K562 (cell line): Measurements from ENCODE around the gene KIF26B. TPM values are rescaled to one million over a fixed set of nuclear protein-coding genes. Genes with fewer than 3 reads are reported as not detected.

Experiments
- CTCFL ChIP-seq: IDR thresholded peaks from 2 replicates; pipeline ENCODE4 v1.6.1; 2011; ENCODE audit warnings: borderline replicate concordance, low read depth, mild to moderate bottlenecking, moderate library complexity, low read length; ENCODE audit not compliant: insufficient read depth, poor library complexity, severe bottlenecking
- MXD1 ChIP-seq: fragments of 250-450 bp; sonication (Bioruptor Pico); IDR thresholded peaks from 2 replicates; pipeline ENCODE4 v1.8.0; 2021; ENCODE audit warnings: borderline replicate concordance, mild to moderate bottlenecking, moderate library complexity; ENCODE audit not compliant: poor library complexity, severe bottlenecking
- PATZ1 ChIP-seq: fragments of 250-450 bp; sonication (Bioruptor Pico); IDR thresholded peaks from 2 replicates; pipeline ENCODE4 v1.5.0; 2020; ENCODE audit warnings: mild to moderate bottlenecking, borderline replicate concordance
- SRF ChIP-seq, 2 experiments: fragments of 250-450, 450-650 bp in 1 of 2; sonication (Bioruptor Pico) in 1 of 2; sonication (generic) in 1 of 2; formaldehyde crosslinking; IDR thresholded peaks; 2 replicates each; pipeline versions ENCODE4 v1.5.0 to v1.5.1; 2020 to 2022; ENCODE audit warnings: mild to moderate bottlenecking in 1 of 2, missing genetic modification reagents in 1 of 2
- ZBTB1 ChIP-seq: sonication (generic); formaldehyde crosslinking; IDR thresholded peaks from 2 replicates; pipeline ENCODE4 v1.8.1; 2023; ENCODE audit warnings: missing genetic modification reagents, low read depth, mild to moderate bottlenecking, borderline replicate concordance
- ZFP1 ChIP-seq: fragments of 450-650 bp; formaldehyde crosslinking; IDR thresholded peaks from 2 replicates; pipeline ENCODE4 v1.4.0; 2020; ENCODE audit warnings: mild to moderate bottlenecking, mixed read lengths
- polyA plus RNA-seq, 8 experiments: library from polyadenylated mRNA; depleted of rRNA in 4 of 8; stranded (reverse) in 5 of 8; unstranded in 3 of 8; fragments of >200 nt; fragmentation: Nextera tagmentation in 2 of 8; fragmentation: Illumina TruSeq in 1 of 8; extraction: Ambion mirVana in 2 of 8; extraction: Trizol in 1 of 8; gene quantifications; 2 replicates each; pipeline versions ENCODE4 v1.2.1 to v1.2.3, GENCODE V29; 2011 to 2014; ENCODE audit warnings: inconsistent platforms in 1 of 8, missing spikeins in 1 of 8
- total RNA-seq, 7 experiments: library from RNA; depleted of rRNA in 6 of 7; stranded (reverse); fragments of >200 nt in 6 of 7; fragmentation: Illumina TruSeq in 2 of 7; extraction: Trizol in 2 of 7; gene quantifications; 2 replicates each; pipeline versions ENCODE4 v1.2.1 to v1.2.3, GENCODE V29; 2011 to 2021; ENCODE audit warnings: low replicate concordance in 1 of 7

Gene KIF26B
- total and polyA plus RNA-seq, 9 of the 15 experiments (the other 6 are each of a cell fraction or from before 2014, with no cell fraction given) = 0.02 to 0.08 (median 0.03) TPM; not detected in 6

GRCh38 chr1:245292553-245292952, 137.8 kb downstream of the KIF26B start (continued):
- TF ChIP-seq ZFP1 (CRISPR knock-in tag) (no peak), MXD1 (CRISPR knock-in tag) (no peak), CTCFL (no peak), SRF (CRISPR knock-in tag; IDR thresholded peaks at IDR 0.05) (no peak), PATZ1 (no peak), ZBTB1 (CRISPR knock-in tag) (no peak)
- TF ChIP-seq, all 486 proteins: peak for 0
